C4-2B (cell line): Measurements from ENCODE around the gene SPRR2D.

Source experiments
- CTCF ChIP-seq: fragments of 450-650 bp; conservative IDR thresholded peaks from 2 replicates; pipeline ENCODE4 v1.5.1; 2017; ENCODE audit warnings: mild to moderate bottlenecking
- ZFX ChIP-seq: fragments of 450-650 bp; IDR thresholded peaks from 2 replicates; pipeline ENCODE4 v1.6.1; 2017

DNA sequence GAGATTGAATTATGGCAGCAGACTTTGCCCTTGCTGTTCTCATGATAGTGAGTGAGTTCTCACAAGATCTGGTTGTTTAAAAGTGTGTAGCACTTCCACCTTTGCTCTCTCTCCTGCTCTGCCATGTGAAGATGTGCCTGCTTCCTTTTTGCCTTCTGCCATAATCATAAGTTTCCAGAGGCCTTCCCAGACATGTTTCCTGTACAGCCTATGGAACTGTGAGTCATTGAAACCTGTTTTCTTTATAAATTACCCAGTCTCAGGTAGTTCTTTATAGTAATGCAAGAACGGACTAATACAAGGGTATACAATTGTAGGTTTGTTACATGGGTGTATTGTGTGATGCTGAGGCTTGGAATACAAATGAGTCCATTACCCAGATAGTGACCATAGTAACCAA is 5.7 kb downstream of the SPRR2D start:
- TF ChIP-seq CTCF (no peak), ZFX (no peak)
